ENCODE measurements around the gene HLA-DPB1. TPM values are rescaled to one million over a fixed set of nuclear protein-coding genes. Genes with fewer than 3 reads are reported as not detected.
A peak's percentile ranks its signal among the peaks of the same experiment; 100 is the strongest.
"Not testable (repeated sequence)": the region's sequence is repeated elsewhere in the genome, so short reads cannot be mapped to it uniquely, and the experiment has no call there.

Gene HLA-DPB1
- total RNA-seq, 1 donor from 2014 or later, result 11.8 TPM

DNA sequence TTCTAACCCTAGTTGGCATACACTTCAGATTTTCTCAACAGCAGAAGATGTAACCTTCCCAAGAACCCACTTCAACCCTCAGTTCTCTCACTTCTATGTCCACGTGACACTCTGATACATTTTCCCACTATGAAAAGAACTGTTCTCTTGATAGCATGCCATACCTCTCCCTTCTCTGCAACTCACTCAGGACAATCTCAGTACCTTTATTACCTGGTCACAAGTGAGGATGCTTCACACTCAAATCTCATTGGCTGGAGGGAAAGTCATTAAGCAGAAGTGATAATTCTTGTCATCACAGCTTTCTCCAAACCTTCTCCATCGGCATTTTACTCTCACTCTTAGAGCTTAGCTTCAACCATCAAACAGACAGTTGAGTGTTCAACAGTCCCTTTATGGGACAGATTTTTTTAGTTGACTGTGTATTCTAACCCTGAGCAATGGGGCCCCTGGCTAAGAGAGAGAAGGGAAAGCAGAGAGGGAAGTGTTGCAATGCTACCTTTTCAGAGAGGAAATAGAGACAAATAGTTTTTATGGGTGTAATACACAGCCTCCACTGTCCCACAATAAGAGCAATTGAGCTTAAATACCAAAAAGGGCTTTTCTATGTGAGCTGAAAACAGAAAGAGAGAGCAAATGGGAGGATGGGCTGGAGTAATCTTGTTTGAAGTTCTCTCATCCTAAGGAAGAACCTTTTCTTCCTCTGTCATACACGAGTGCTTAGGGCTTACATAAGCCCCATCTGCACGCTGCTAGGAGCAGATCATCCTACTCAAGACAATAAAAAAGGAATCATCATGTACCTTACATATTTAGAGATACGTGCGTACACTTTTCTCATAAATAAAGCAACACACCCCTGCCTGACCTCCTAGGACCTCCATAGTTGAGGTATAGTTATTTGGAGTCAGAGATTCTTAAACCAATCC is 18.3 kb upstream of the HLA-DPB1 start:
- no peaks in the 10 kb centered on the region for H3K36me3 Mint-ChIP-seq (ENCODE audit: low read depth)
- H3K27ac Mint-ChIP-seq, result no peak overlapping the region
- peaks cover 2% of the 10 kb centered on the region for H3K4me1 Mint-ChIP-seq (ENCODE audit: low read depth)
- no peaks in the 10 kb centered on the region for H3K9me3 Mint-ChIP-seq
- DNase-seq (ENCODE audit: low spot score), result no peak
- intact Hi-C loops (cut with micrococcal nuclease), result no loop called here
- H3K4me3 Mint-ChIP-seq (ENCODE audit: low read depth), result no peak overlapping the region
- peaks cover 31% of the 10 kb centered on the region for H3K27me3 Mint-ChIP-seq (ENCODE audit: low read depth)

GRCh38 chr6:33061987-33062386 is 13.8 kb upstream of the HLA-DPB1 start:
- no peak for DNase-seq (ENCODE audit: low spot score)
- intact Hi-C loops (cut with micrococcal nuclease), result no loop called here
- Mint-ChIP-seq H3K9me3 (no peaks in the 10 kb centered on the region), H3K27ac (no peak overlapping the region), H3K4me3 (ENCODE audit: low read depth) (no peak overlapping the region), H3K4me1 (ENCODE audit: low read depth) (peaks cover 2% of the 10 kb centered on the region), H3K27me3 (ENCODE audit: low read depth) (peaks cover 17% of the 10 kb centered on the region), H3K36me3 (ENCODE audit: low read depth) (peaks cover 14% of the 10 kb centered on the region)

- H3K4me1 Mint-ChIP-seq (ENCODE audit: low read depth); intact Hi-C loops (cut with micrococcal nuclease); H3K9me3 Mint-ChIP-seq; H3K27ac Mint-ChIP-seq; H3K27me3 Mint-ChIP-seq (ENCODE audit: low read depth); DNase-seq (ENCODE audit: low spot score); H3K4me3 Mint-ChIP-seq (ENCODE audit: low read depth): not testable (repeated sequence)
- peaks cover 26% of the 10 kb centered on the region for H3K36me3 Mint-ChIP-seq (ENCODE audit: low read depth)
Measured at GRCh38 chr6:33063435-33063834, 12.4 kb upstream of the HLA-DPB1 start.

DNA sequence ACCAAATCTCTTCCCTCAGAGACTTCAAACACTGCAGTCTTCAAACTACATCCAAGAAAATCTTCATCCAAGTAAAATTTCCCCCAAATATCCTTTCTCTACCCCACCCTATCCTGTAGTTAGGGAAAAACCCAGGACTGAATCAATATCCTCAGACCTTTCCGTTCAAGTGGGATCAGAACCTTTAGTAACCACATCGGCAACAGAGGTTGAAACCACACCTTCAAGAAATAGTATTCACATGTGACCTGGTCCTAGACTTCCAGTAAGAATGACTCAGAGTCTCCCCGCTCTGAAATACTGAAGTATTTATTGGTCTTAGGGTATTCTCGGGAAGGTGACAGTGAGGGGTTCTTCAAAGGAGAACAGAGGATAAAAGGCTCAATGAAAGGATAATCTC is 11.1 kb upstream of the HLA-DPB1 start:
- no peak overlapping the region for H3K4me3 Mint-ChIP-seq (ENCODE audit: low read depth)
- intact Hi-C loops (cut with micrococcal nuclease), result no loop called here
- H3K9me3 Mint-ChIP-seq, result no peaks in the 10 kb centered on the region
- no peak for DNase-seq (ENCODE audit: low spot score)
- H3K36me3 Mint-ChIP-seq (ENCODE audit: low read depth), result peaks cover 35% of the 10 kb centered on the region
- H3K27me3 Mint-ChIP-seq (ENCODE audit: low read depth), result peaks cover 2% of the 10 kb centered on the region
- peaks cover 3% of the 10 kb centered on the region for H3K4me1 Mint-ChIP-seq (ENCODE audit: low read depth)
- no peak overlapping the region for H3K27ac Mint-ChIP-seq

GRCh38 chr6:33065312-33065711 is 10.5 kb upstream of the HLA-DPB1 start:
- Mint-ChIP-seq H3K4me1 (ENCODE audit: low read depth) (peaks cover 9% of the 10 kb centered on the region), H3K27ac (no peak overlapping the region), H3K9me3 (no peaks in the 10 kb centered on the region), H3K27me3 (ENCODE audit: low read depth) (peaks cover 2% of the 10 kb centered on the region), H3K36me3 (ENCODE audit: low read depth) (peaks cover 39% of the 10 kb centered on the region), H3K4me3 (ENCODE audit: low read depth) (no peak overlapping the region)
- intact Hi-C loops (cut with micrococcal nuclease), result no loop called here
- DNase-seq (ENCODE audit: low spot score), result no peak

DNA sequence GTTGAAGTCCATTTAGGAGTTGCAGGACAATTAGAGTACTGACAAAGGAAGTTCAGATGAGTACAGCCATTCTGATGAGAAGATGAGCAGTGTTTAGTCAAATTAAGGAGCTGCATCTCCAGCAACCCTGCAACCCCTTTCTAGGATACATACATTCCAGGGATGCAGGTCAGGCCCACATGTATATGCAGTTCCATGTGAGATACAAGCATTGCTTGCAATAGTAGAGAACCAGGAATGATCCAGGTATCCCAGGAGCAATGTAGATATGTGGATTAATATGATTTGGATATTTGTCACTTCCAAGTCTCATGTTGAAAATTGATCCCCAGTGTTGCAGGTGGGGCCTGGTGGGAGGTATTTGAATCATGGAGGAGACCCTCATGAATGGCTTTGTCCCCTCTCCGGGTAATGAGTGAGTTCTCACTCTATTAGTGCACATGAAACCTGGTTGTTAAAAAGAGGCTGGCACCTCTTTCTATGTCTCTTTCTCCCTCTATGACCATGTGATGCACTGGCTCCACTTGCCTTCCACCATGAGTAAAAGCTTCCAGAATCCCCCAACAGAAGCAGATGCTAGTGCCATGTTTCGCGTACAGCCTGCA is 8.8 kb upstream of the HLA-DPB1 start:
- intact Hi-C loops (cut with micrococcal nuclease), result no loop called here
- no peak overlapping the region for H3K4me3 Mint-ChIP-seq (ENCODE audit: low read depth)
- peaks cover 42% of the 10 kb centered on the region for H3K36me3 Mint-ChIP-seq (ENCODE audit: low read depth)
- DNase-seq (ENCODE audit: low spot score), result no peak
- H3K27ac Mint-ChIP-seq, result no peak overlapping the region
- peaks cover 19% of the 10 kb centered on the region for H3K4me1 Mint-ChIP-seq (ENCODE audit: low read depth)
- H3K27me3 Mint-ChIP-seq (ENCODE audit: low read depth), result peaks cover 2% of the 10 kb centered on the region
- H3K9me3 Mint-ChIP-seq, result no peaks in the 10 kb centered on the region

DNA sequence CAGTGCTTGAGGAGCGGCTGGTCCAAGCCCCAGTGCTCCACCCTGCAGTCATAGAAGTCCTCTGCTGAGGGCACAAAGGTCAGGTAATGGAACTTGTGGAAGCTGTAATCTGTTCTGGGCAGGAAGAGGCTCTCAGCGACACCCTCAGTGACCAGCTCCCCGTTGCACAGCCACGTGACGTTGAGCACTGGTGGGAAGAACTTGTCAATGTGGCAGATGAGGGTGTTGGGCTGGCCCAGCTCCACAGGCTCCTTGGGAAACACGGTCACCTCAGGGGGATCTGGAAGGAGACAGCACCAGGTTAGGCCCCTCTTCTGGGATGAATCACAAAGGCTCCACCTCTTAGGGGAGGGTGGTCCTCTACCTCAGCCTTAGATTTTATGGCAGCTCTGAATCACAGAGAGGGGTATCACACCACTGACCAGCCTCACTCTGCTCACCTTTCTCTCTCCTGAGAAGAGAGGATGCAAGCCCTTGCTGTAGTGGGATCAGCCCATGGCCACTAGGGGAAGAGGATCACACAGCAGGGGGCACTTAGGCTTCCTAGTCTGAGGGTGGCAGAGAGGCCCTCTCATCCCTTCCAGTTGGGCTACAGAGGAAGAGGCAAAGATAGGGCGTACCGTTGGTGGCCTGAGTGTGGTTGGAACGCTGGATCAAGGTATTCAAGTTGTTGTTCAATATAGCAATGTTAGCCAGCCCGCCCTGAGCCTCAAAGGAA is 6.6 kb upstream of the HLA-DPB1 start:
- Mint-ChIP-seq H3K27me3 (ENCODE audit: low read depth) (no peaks in the 10 kb centered on the region), H3K9me3 (no peaks in the 10 kb centered on the region), H3K4me1 (ENCODE audit: low read depth) (peaks cover 28% of the 10 kb centered on the region), H3K36me3 (ENCODE audit: low read depth) (peaks cover 42% of the 10 kb centered on the region), H3K27ac (no peak overlapping the region), H3K4me3 (ENCODE audit: low read depth) (no peak overlapping the region)
- no peak for DNase-seq (ENCODE audit: low spot score)
- intact Hi-C loops (cut with micrococcal nuclease), result no loop called here

GRCh38 chr6:33070909-33071308 is 4.9 kb upstream of the HLA-DPB1 start:
- Mint-ChIP-seq H3K4me3 (ENCODE audit: low read depth) (no peak overlapping the region), H3K36me3 (ENCODE audit: low read depth) (peaks cover 34% of the 10 kb centered on the region), H3K27me3 (ENCODE audit: low read depth) (no peaks in the 10 kb centered on the region), H3K27ac (no peak overlapping the region), H3K9me3 (no peaks in the 10 kb centered on the region), H3K4me1 (ENCODE audit: low read depth) (peaks cover 36% of the 10 kb centered on the region)
- intact Hi-C loops (cut with micrococcal nuclease), result no loop called here
- DNase-seq (ENCODE audit: low spot score), result no peak

DNA sequence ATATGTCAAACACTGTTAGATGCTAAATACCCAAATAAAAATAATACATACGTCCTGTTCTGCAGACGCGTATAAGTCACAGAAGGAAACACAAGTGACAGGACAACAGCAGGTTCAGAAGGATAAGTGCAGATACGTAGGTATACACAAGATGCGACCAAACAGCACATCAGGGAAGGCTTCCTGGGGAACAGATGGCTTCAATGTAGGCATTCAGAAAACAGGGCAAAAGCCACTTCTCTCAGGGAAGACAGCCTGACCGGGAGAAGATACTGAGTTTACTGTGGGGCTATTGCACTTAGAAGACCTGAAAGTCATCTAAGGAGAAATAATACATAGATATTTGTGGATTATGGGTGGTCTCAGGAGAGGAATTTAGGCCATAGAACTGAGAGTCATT is 4.2 kb upstream of the HLA-DPB1 start:
- no peak for DNase-seq (ENCODE audit: low spot score)
- Mint-ChIP-seq H3K9me3 (no peaks in the 10 kb centered on the region), H3K36me3 (ENCODE audit: low read depth) (peaks cover 28% of the 10 kb centered on the region), H3K4me3 (ENCODE audit: low read depth) (peak overlapping the region; percentile 56), H3K4me1 (ENCODE audit: low read depth) (peaks cover 42% of the 10 kb centered on the region), H3K27me3 (ENCODE audit: low read depth) (no peaks in the 10 kb centered on the region), H3K27ac (no peak overlapping the region)
- intact Hi-C loops (cut with micrococcal nuclease), result no loop called here

- intact Hi-C loops (cut with micrococcal nuclease), result no loop called here
- H3K4me1 Mint-ChIP-seq (ENCODE audit: low read depth), result peaks cover 48% of the 10 kb centered on the region
- no peaks in the 10 kb centered on the region for H3K27me3 Mint-ChIP-seq (ENCODE audit: low read depth)
- no peaks in the 10 kb centered on the region for H3K9me3 Mint-ChIP-seq
- H3K27ac Mint-ChIP-seq, result no peak overlapping the region
- peaks cover 24% of the 10 kb centered on the region for H3K36me3 Mint-ChIP-seq (ENCODE audit: low read depth)
- no peak for DNase-seq (ENCODE audit: low spot score)
- H3K4me3 Mint-ChIP-seq (ENCODE audit: low read depth), result peak overlapping the region; percentile 83
Measured at GRCh38 chr6:33072508-33073100, 3.2 kb upstream of the HLA-DPB1 start.

DNA sequence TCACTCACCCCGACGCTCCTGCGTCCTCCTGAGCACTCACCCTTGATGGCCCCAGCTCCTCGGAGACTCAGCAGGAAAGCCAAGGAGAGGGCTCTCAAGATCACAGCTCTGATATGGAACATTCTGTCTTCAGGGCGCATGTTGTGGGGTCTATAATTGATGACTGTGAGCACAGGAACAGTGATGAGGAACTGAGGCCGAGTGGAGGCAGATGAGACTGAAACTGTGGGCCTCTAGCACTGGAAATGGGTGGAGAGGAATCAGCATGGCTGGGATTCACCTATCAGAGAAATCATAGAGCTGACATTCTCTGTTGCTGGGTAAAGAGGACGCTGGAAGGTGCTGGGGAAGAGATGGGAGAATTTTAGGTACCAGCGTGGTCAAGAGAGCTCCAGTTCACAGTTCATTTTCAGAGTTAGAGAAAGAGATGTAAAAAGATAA is 2.3 kb upstream of the HLA-DPB1 start, which contains the start of gene HLA-DPA1:
HLA-DPA1 (minus strand) TSS at position 219 of the 441 bp plus-strand sequence.
- Mint-ChIP-seq H3K36me3 (ENCODE audit: low read depth) (peaks cover 16% of the 10 kb centered on the region), H3K27ac (peak within 1 kb of the TSS; percentile 73), H3K4me3 (ENCODE audit: low read depth) (peak within 1 kb of the TSS; percentile 83), H3K9me3 (no peaks in the 10 kb centered on the region), H3K27me3 (ENCODE audit: low read depth) (no peaks in the 10 kb centered on the region), H3K4me1 (ENCODE audit: low read depth) (peaks cover 53% of the 10 kb centered on the region)
- intact Hi-C loops (cut with micrococcal nuclease), result no loop called here
- peak; percentile 52 for DNase-seq (ENCODE audit: low spot score)

DNA sequence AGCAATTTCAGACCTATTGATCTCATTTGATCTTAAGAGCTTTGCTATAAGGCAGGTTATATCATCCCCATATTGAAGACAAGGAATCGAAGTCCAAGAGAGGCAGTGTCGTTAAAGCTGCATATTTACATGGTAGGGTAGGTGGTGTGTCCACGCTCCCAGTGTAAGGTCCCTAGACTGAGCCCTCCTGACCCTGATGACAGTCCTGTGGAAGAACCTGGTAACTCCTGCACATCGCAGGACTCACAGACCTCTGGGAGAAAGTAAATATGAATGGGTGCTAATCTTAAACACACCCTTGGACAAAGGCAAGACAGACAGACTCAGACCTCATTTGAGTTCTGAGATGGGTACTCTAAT is 602 bp upstream of the HLA-DPB1 start:
- Mint-ChIP-seq H3K36me3 (ENCODE audit: low read depth) (peaks cover 3% of the 10 kb centered on the region), H3K27ac (peak overlapping the region; percentile 71), H3K27me3 (ENCODE audit: low read depth) (no peaks in the 10 kb centered on the region), H3K4me1 (ENCODE audit: low read depth) (peaks cover 47% of the 10 kb centered on the region), H3K4me3 (ENCODE audit: low read depth) (peak overlapping the region; percentile 20), H3K9me3 (no peaks in the 10 kb centered on the region)
- no peak for DNase-seq (ENCODE audit: low spot score)
- intact Hi-C loops (cut with micrococcal nuclease), result loop anchor here (5.0 kb wide), 1 partner anchor 183 kb away; no protein-coding TSS in a partner anchor
